ENCODE data around the gene CEACAM19. TPM values are rescaled to one million over a fixed set of nuclear protein-coding genes. Genes with fewer than 3 reads are reported as not detected.

CEACAM19 gene
- total and polyA plus RNA-seq, 2 of the 4 experiments (the other 2 are of a cell fraction) = 0.72 to 9.3 TPM

GRCh38 chr19:44700547-44700946 is 29.3 kb downstream of the CEACAM19 start:
- no TSS peak for BruUV-seq (replicated peaks)
- POLR2A ChIA-PET (ENCODE audit: unreplicated experiment) = no interaction called here
- in situ Hi-C loops (cut with MboI; ENCODE audit: low sequenced_read_pairs) (no loop called here), intact Hi-C loops (cut with micrococcal nuclease) (no loop called here), dilution Hi-C loops (cut with HindIII; ENCODE audit: low sequenced_read_pairs, unreplicated experiment) (no loop called here)
- Histone ChIP-seq H3K56ac (ENCODE audit: extremely low read depth, insufficient read depth, low read length) (no peak overlapping the region), H2AK9ac (replicated peaks; ENCODE audit: low read depth, low read length, poor library complexity) (no peak overlapping the region), H2AFZ (replicated peaks; ENCODE audit: low read length, poor library complexity) (no peak overlapping the region), H2BK5ac (ENCODE audit: low read depth, low read length, poor library complexity, severe bottlenecking) (no peak overlapping the region), H3K9me1 (ENCODE audit: insufficient read depth, low read length) (no peaks in the 10 kb centered on the region), H4K8ac (ENCODE audit: low read depth in 2 of 2, low read length in 2 of 2) (no peak overlapping the region), H4K5ac (ENCODE audit: low read depth, low read length) (no peak overlapping the region), H3K79me1 (ENCODE audit: low read depth in 1 of 2, low read length in 2 of 2) (no peaks in the 10 kb centered on the region), H3K27ac (ENCODE audit: insufficient read depth, low read length) (no peak overlapping the region), H3K14ac (replicated peaks; ENCODE audit: low read depth, low read length) (no peak overlapping the region), H3K4me1 (ENCODE audit: control insufficient read depth, insufficient read depth, low read length) (no peaks in the 10 kb centered on the region), H3K4ac (ENCODE audit: low read depth, low read length) (no peak overlapping the region), H3K18ac (ENCODE audit: low read depth, low read length) (no peak overlapping the region), H3K23ac (ENCODE audit: low read depth, low read length) (no peak overlapping the region), H2BK15ac (ENCODE audit: low read depth, low read length) (no peak overlapping the region), H2BK20ac (ENCODE audit: low read depth, low read length) (no peak overlapping the region), H2AK5ac (ENCODE audit: low read depth, low read length) (no peak overlapping the region), H3K9ac (ENCODE audit: low read depth, low read length) (no peak overlapping the region), H3K27me3 (ENCODE audit: control insufficient read depth, insufficient read depth, low read length) (peaks cover 4% of the 10 kb centered on the region), H3K4me3 (ENCODE audit: insufficient read depth, low read depth, low read length) (no peak overlapping the region), H4K20me1 (ENCODE audit: insufficient read depth, low read length) (no peaks in the 10 kb centered on the region), H3K36me3 (ENCODE audit: control insufficient read depth, insufficient read depth, low read length) (no peaks in the 10 kb centered on the region), H2BK120ac (ENCODE audit: low read depth, low read length) (no peak overlapping the region), H3K4me2 (ENCODE audit: low read depth, low read length) (no peak overlapping the region), H3K9me3 (ENCODE audit: control insufficient read depth, insufficient read depth, low read length) (no peaks in the 10 kb centered on the region), H4K91ac (ENCODE audit: insufficient read depth, low read depth, low read length) (no peak overlapping the region)
- CTCF ChIA-PET = no interaction called here
- DNase-seq = no peak
- TF ChIP-seq RFX5 (IDR thresholded peaks at IDR 0.05; ENCODE audit: low read depth, low read length) (no peak), MAFK (IDR thresholded peaks at IDR 0.05; ENCODE audit: low read depth, low read length) (no peak), FOS (IDR thresholded peaks at IDR 0.05; ENCODE audit: low read depth, low read length) (no peak), CHD1 (IDR thresholded peaks at IDR 0.05; ENCODE audit: low read depth, low read length) (no peak), CEBPB (IDR thresholded peaks at IDR 0.05; ENCODE audit: low read depth, low read length) (no peak), SMC3 (IDR thresholded peaks at IDR 0.05; ENCODE audit: low read depth, low read length) (no peak), NFE2L2 (IDR thresholded peaks at IDR 0.05; ENCODE audit: low read depth, low read length) (no peak), POLR2A (IDR thresholded peaks at IDR 0.05; ENCODE audit: low read depth, low read length) (no peak), MXI1 (IDR thresholded peaks at IDR 0.05; ENCODE audit: borderline replicate concordance, low read depth, low read length) (no peak), CTCF (conservative IDR thresholded peaks at IDR 0.05; ENCODE audit: low read depth, low read length) (no peak)
- ATAC-seq (ENCODE audit: low read depth) = no peak
- 100% methylated on average over 2 of the region's 5 CpGs; no CpG with 5 or more reads in 1 of the 2 experiments for WGBS, 2 experiments (ENCODE audit: extremely low coverage in 2 of 2, insufficient read length in 1 of 2)

Data from IMR-90 (cell line).